Ovary (tissue), 3 donors: ENCODE data around the gene CDKAL1.

Experiments used
- POLR2A ChIP-seq: fragments of 450-650 bp; IDR thresholded peaks from one replicate; pipeline ENCODE4 v1.6.1; 2017; ENCODE audit warnings: antibody characterized with exemption, mild to moderate bottlenecking, moderate library complexity
- TF ChIP-seq, protein P1 (sequence below), 3 donors: fragments of 450-650 bp in 2 of 3; fragments of 200-600 bp in 1 of 3; IDR thresholded peaks; one replicate each; pipeline versions ENCODE4 v1.5.1 to v1.8.0; 2016 to 2022; ENCODE audit warnings: antibody characterized with exemption in 3 of 3, mild to moderate bottlenecking in 1 of 3
- donor health status: DM: no; HTN: no; CAD: no.

DNA sequence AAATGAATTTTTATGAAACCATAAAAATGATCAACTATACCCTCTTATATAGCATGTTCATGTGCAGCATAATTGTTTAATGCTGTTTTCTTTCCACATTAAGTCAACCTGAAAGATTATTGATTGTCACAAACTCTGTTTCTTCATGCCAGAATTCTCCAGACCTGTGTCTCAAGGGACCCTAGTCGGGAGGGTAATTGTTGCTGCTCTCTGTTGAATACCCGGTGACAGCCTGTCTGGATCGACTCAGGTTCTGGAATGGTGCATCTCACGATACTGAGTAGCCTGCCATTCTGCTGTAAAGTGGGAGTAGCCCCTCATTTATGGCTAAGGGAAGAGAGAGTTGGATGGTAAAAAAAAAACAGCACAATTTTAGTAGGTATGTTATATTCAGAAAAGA lies 609.4 kb downstream of the CDKAL1 start:
- TF ChIP-seq, protein P1, sequence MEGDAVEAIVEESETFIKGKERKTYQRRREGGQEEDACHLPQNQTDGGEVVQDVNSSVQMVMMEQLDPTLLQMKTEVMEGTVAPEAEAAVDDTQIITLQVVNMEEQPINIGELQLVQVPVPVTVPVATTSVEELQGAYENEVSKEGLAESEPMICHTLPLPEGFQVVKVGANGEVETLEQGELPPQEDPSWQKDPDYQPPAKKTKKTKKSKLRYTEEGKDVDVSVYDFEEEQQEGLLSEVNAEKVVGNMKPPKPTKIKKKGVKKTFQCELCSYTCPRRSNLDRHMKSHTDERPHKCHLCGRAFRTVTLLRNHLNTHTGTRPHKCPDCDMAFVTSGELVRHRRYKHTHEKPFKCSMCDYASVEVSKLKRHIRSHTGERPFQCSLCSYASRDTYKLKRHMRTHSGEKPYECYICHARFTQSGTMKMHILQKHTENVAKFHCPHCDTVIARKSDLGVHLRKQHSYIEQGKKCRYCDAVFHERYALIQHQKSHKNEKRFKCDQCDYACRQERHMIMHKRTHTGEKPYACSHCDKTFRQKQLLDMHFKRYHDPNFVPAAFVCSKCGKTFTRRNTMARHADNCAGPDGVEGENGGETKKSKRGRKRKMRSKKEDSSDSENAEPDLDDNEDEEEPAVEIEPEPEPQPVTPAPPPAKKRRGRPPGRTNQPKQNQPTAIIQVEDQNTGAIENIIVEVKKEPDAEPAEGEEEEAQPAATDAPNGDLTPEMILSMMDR (IDR thresholded peaks at IDR 0.05): no peak
- TF ChIP-seq POLR2A: no peak
